ENCODE data around the gene DCC. TPM values are rescaled to one million over a fixed set of nuclear protein-coding genes. Genes with fewer than 3 reads are reported as not detected.

DCC gene
- total and polyA plus RNA-seq, 2 experiments from 2014 or later = 0.53 to 0.73 TPM

- H2AFZ ChIP-seq = no peak overlapping the region
- H3K79me2 ChIP-seq (replicated peaks; ENCODE audit: insufficient read depth) = no peaks in the 10 kb centered on the region
- no peak overlapping the region for H3K4me3 ChIP-seq
- peaks cover 13% of the 10 kb centered on the region for H3K4me1 ChIP-seq (ENCODE audit: insufficient read depth)
- Mint-ChIP-seq H3K4me1 (peaks cover 23% of the 10 kb centered on the region; the same call in 2 of the 3 replicates), H3K36me3 (ENCODE audit: low read depth) (peaks cover 3% of the 10 kb centered on the region; the same call in 1 of the 3 replicates), H3K27me3 (ENCODE audit: insufficient read depth, low read depth, poor library complexity) (no peaks in the 10 kb centered on the region), H3K27ac (0 out of 2 replicates have a peak overlapping the region, but pooled peaks have one; percentile 17), H3K9me3 (no peaks in the 10 kb centered on the region), H3K4me3 (no peak overlapping the region)
- H3K4me2 ChIP-seq = no peak overlapping the region
- H3K27me3 ChIP-seq (ENCODE audit: insufficient read depth) = no peaks in the 10 kb centered on the region
- no peak for ATAC-seq
- no peak for DNase-seq (ENCODE audit: low spot score)
- no peaks in the 10 kb centered on the region for H4K20me1 ChIP-seq (replicated peaks; ENCODE audit: insufficient read depth)
- H3F3A ChIP-seq (replicated peaks; ENCODE audit: low read depth) = no peaks in the 10 kb centered on the region
- TF ChIP-seq EZH2phosphoT487 (IDR thresholded peaks at IDR 0.05; ENCODE audit: unreplicated experiment) (no peak), ZNF114 (CRISPR knock-in tag; IDR thresholded peaks at IDR 0.05) (no peak), ZNF331 (CRISPR knock-in tag; IDR thresholded peaks at IDR 0.05; ENCODE audit: low read depth) (no peak), ZNF462 (CRISPR knock-in tag; IDR thresholded peaks at IDR 0.05) (no peak), JUNB (IDR thresholded peaks at IDR 0.05; ENCODE audit: unreplicated experiment) (no peak), STAT1 (IDR thresholded peaks at IDR 0.05; ENCODE audit: unreplicated experiment) (no peak), POLR2AphosphoS5 (IDR thresholded peaks at IDR 0.05; ENCODE audit: low read depth) (no peak), NANOG (IDR thresholded peaks at IDR 0.05; ENCODE audit: borderline replicate concordance) (no peak), CTCF (conservative IDR thresholded peaks at IDR 0.05; ENCODE audit: low read depth in 2 of 2) (no peak)
- no peak overlapping the region for H3K27ac ChIP-seq (ENCODE audit: low read depth)
- H3K9me2 ChIP-seq (ENCODE audit: insufficient read depth) = no peaks in the 10 kb centered on the region
- H3K36me3 ChIP-seq (ENCODE audit: insufficient read depth) = no peaks in the 10 kb centered on the region
Observed at GRCh38 chr18:53536908-53537307, 1196.9 kb downstream of the DCC start.

All from GM23338 (cell line).